Ovary (tissue), 3 donors: ENCODE data around the gene PRKCD.

Source experiments
- EP300 ChIP-seq: sonication (generic); formaldehyde crosslinking; IDR thresholded peaks from one replicate; pipeline ENCODE4 v1.6.1; 2017; ENCODE audit warnings: antibody characterized with exemption
- POLR2A ChIP-seq: fragments of 450-650 bp; IDR thresholded peaks from one replicate; pipeline ENCODE4 v1.6.1; 2017; ENCODE audit warnings: antibody characterized with exemption, mild to moderate bottlenecking, moderate library complexity
- TF ChIP-seq, protein P1 (sequence below), 3 donors: fragments of 450-650 bp in 2 of 3; fragments of 200-600 bp in 1 of 3; IDR thresholded peaks; one replicate each; pipeline versions ENCODE4 v1.5.1 to v1.8.0; 2016 to 2022; ENCODE audit warnings: antibody characterized with exemption in 3 of 3, mild to moderate bottlenecking in 1 of 3
- donor health status: DM: no; HTN: no; CAD: no.

DNA sequence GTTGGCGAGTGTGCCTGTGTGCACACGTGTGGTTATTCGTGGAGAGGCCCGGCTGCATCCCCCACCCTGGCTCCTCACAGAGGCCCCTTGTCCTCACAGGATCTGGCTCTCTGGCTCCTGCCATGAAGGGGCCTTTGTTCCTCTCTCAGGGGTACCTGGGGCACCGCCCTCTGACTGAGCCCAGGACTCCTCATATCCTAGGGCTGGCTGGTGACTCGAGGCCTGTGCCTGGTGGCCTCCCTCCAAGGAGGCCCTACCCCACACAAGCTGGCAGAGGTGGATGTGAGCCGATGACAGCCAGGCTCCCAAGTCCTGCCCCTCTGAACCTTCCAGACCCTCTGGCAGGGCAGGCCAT is 10.0 kb downstream of the PRKCD start:
- TF ChIP-seq, protein P1, sequence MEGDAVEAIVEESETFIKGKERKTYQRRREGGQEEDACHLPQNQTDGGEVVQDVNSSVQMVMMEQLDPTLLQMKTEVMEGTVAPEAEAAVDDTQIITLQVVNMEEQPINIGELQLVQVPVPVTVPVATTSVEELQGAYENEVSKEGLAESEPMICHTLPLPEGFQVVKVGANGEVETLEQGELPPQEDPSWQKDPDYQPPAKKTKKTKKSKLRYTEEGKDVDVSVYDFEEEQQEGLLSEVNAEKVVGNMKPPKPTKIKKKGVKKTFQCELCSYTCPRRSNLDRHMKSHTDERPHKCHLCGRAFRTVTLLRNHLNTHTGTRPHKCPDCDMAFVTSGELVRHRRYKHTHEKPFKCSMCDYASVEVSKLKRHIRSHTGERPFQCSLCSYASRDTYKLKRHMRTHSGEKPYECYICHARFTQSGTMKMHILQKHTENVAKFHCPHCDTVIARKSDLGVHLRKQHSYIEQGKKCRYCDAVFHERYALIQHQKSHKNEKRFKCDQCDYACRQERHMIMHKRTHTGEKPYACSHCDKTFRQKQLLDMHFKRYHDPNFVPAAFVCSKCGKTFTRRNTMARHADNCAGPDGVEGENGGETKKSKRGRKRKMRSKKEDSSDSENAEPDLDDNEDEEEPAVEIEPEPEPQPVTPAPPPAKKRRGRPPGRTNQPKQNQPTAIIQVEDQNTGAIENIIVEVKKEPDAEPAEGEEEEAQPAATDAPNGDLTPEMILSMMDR (IDR thresholded peaks at IDR 0.05): no peak
- TF ChIP-seq POLR2A (no peak), EP300 (no peak)
